HG03354 (cell line): ENCODE results near the gene DNAJC5.
"Not testable (repeated sequence)": the region's sequence is repeated elsewhere in the genome, so short reads cannot be mapped to it uniquely, and the experiment has no call there.

Experiments used
- ATAC-seq: cut with Tn5 transposase; IDR thresholded peaks from one replicate; pipeline ENCODE4 v1.9.1; 2021; ENCODE audit warnings: mild to moderate bottlenecking; ENCODE audit not compliant: unreplicated experiment, poor library complexity, severe bottlenecking

The DNAJC5 gene

DNA sequence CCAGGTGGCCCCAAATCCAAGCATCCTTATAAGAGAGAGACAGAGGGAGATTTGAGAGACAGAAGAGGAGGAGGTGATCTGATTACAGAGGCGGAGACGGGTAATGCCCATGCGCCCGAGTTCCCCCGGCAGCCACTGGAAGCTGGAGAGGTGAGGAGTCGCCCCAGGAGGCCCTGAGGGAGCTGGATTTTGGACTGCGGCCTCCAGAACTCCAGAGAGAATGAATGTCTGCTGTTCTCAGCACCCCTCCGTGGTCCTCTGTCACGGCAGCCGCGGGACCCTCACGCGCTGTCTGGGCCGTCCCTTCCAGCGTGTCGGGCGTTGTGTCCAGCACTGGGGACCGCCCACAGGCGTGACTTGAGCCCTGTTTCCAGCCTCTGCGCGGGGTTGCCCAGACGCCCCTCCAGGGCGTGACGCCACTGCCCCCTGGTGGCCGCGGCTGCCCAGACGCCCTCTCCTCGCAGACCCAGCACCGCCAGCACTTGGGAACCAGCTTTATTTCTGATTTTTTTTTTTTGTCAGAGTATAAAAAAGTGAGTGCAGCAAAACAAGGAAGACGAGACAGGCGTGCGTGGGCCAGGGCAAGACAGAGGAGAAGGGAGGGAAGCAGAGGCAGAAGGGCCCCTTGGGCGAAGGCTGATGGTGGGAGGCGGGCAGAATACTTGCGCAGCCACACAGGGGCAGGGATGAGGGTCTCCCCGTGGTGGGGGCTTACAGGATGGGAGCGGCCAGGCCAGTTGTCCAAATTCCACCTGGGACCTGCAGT lies 78.9 kb downstream of the DNAJC5 start:
- no peak for ATAC-seq

GRCh38 chr20:63974402-63975200 lies 79.7 kb downstream of the DNAJC5 start:
- ATAC-seq = no peak

DNA sequence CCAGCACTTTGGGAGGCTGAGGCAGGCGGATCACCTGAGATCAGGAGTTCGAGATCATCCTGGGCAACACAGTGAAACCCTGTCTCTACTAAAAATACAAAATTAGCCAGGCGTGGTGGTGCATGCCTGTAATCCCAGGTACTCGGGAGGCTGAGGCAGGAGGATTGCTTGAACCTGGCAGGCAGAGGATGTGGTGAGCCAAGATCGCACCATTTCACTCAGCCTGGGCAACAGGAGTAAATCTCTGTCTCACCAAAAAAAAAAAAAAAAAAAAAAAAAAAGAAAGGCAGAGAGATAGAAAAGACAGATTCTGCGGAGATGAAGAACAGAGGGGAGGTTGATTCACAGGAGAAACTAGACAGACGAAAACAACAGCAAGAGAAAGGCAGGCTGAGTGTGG lies 81.6 kb downstream of the DNAJC5 start:
- not testable (repeated sequence) for ATAC-seq

DNA sequence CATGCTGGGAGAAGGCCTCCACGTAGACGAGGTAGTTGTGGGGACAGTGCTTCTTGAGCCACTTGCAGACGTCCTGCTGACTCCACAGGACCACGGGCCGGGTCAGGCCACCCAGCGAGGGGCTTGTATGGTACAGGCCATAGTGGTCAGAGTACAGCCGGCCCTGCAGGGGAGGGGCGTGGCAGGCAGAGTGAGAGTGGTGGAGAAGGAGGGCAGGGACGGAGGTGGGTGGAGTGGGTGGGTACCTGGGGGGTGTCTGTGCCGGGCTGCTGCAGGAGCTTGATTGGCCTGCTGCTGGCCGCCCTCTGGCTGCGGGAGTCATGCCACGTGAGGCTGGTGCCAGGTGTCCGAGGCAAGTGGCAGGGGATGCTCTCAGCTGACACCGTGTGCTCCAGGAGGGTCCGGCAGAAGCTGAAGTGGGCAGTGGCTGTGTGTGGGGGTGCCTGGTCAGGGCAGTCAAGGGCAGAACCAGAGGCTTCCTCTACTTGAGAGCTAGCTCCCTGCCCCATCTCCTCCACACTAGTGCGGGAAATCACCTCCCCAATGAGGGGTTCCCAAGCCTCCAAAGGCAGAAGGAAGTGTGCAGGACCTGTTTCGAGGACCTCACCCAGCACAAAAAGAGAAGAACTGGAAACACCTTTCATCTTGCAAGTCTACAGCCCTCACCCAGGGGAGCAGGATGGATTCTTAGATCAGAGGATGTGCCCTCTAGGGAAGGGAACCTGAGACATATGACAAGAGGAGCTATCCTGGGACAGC lies 82.2 kb downstream of the DNAJC5 start:
- no peak for ATAC-seq

DNA sequence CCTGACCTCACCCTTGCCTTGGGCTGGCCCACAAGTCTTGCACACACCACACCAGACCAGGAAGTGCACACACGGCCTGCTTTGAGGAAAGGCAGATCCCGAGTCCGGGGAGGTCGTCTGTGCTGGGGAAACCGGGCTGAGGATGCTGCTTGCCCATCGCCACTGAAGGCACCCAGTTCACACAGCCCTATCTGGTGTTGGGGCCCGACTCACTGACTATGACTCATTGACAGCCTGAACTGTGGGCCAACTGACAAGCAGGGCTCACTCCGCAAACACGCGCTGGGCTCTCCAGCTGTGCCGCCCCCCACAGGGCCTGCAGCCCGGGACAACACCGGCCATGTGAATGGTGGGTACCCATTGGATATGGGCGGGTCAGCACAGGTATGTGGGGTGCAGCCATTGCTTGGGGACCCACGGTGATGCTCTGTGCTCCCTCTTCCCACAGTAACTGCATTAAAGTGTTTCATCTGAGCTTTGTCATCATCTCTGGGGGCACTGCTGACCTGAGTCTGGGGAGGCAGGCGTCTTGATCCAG lies 82.9 kb downstream of the DNAJC5 start:
- ATAC-seq = no peak

DNA sequence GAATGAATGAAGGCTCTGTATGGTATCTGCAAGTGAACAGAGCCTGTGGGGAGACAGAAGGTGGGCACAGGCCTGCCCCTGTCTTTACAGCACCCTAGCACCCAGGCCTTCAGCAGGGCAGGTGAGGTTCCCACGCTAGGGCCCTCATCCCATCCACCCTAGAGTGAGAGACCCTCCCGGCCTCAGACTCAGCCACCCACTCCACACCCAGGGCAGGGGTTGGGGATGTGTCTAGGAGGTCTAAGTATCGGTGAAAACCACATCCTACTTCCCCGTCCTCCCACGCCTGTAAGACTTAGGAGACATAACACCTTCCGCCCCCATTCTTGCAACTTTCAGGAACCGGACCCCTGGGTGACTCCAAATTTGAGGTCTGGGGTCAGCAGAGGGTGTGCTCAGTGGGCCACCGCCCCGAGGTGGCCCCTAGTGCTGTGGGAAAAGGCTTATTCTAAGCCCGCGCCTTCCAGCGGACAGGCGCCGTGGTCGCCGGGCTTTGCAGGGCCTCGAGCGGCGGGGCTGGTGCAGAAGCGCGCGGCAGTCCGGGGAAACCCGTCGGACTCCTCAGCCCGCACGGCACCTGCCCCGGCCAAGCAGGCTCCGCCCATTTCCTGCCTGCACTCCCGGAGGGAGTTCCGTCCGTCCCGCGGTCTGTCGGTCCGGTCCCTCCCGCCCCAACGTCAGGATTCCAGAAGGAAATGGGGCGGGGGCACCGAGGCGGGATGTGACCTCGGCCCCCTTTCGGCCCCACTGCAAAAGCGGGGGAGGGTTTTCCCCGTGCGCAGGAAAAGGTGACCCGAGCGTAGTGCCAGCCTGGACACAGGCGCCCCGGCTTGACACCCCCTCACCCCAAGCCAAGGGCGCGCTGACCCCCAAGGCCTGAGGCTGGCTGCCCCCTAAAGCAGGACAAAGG lies 83.6 kb downstream of the DNAJC5 start:
- ATAC-seq = peak; percentile 37

DNA sequence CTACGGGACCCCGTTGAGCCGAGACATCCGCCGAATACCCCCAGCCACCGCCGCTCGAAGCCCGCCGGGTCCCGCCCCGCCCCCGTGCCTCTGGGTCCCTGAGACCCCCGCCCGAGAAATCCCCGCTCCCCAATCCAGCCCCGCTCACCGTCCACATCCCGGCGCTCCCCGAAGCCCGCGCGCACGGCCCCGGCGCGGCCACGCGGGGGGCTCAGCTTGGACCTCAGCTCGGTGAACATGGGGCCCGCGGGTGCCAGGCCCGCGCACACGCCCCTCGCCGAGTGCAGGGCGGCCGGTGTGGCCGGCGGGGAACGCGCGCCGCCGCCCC lies 84.3 kb downstream of the DNAJC5 start:
- ATAC-seq = no peak

GRCh38 chr20:63979557-63980316 lies 84.8 kb downstream of the DNAJC5 start, which contains the start of gene SAMD10:
Gene SAMD10 (minus strand): TSS chr20:63979642. CDS start chr20:63979467, 175 bp downstream.
- peak; percentile 32 for ATAC-seq

GRCh38 chr20:63980317-63980805 lies 85.4 kb downstream of the DNAJC5 start:
- ATAC-seq = peak; percentile 1

GRCh38 chr20:63980806-63981728 lies 86.1 kb downstream of the DNAJC5 start, which contains the start of gene PRPF6:
Gene PRPF6 (plus strand): TSS chr20:63981132. CDS start chr20:63981246, 114 bp downstream.
- peak; percentile 60 for ATAC-seq

GRCh38 chr20:63982937-63983336 lies 88.0 kb downstream of the DNAJC5 start:
- ATAC-seq = no peak
